Tongue (tissue), 2 donors: ENCODE measurements around the gene SWT1. TPM values are rescaled to one million over a fixed set of nuclear protein-coding genes. Genes with fewer than 3 reads are reported as not detected.
A peak's percentile ranks its signal among the peaks of the same experiment; 100 is the strongest.
"Not testable (repeated sequence)": the region's sequence is repeated elsewhere in the genome, so short reads cannot be mapped to it uniquely, and the experiment has no call there.

Experiments used
- DNase-seq: peaks from one replicate; pipeline ENCODE4 v3.0.0-alpha.2; 2015
- total RNA-seq: library from RNA; depleted of rRNA; stranded (reverse); fragments of >200 nt; gene quantifications from one replicate; pipeline ENCODE4 v1.2.3, GENCODE V29; 2014

SWT1 gene
- total RNA-seq, 1 donor from 2014 or later, result 14.2 TPM

- DNase-seq, result no peak
Observed at GRCh38 chr1:185166106-185166505, 9.1 kb downstream of the SWT1 start.

DNA sequence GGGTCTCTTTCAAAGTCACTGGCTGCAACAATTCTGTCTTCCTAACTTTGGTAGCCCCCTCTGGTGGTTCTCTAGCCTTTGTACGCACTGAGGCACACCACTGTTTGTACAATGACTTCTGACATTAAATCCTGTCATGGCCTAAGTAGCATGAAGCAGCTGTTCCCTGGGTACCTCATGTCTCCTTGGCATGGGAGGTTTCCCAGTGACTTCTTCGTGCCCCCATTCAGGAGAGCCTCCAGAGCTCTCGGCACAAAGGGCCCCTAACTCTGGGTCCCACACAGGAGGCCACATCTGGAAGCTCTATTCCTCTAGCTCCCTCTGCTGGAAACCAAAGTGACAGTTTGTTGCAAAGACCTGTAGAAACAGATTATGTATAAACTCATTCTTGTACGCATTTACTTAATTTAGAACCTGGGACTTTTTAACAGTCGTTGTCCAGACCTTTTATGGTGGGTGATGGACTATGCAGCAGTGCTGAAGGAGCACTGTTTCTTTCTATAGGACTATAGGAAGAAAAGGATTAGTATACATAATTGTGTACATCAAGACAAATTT, 13.4 kb downstream of the SWT1 start:
- peak; percentile 78 for DNase-seq

DNA sequence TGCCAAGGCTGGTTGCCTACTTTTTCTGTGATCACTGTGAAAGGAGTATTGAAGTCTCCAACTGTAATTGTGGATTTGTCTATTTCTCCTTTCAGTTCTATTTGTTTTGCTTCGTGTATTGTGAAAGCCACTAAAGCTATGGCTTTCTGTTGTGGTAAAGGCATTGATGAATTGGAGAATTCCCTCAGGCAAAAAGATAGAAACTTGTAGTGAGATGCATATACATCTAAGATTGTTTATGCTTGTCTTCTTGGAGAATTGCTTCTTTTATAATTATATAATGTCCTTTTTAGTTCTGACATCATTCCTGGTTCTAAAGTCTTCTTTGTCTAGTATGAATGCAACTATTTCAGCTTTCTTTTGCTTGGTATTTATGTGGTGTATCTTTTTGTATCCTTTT, 36.8 kb downstream of the SWT1 start:
- DNase-seq, result no peak

DNA sequence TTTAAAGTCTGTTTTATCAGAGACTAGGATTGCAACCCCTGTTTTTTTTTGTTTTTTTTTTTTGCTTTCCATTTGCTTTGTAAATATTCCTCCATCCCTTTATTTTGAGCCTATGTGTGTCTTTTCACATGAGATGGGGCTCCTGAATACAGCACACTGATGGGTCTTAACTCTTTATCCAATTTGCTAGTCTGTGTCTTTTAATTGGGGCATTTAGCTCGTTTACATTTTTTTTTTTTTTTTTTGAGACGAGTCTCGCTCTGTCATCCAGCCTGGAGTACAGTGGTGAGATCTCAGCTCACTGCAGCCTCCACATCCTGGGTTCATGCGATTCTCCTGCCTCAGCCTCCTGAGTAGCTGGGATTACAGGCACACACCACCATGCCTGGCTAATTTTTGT, 41.7 kb downstream of the SWT1 start:
- not testable (repeated sequence) for DNase-seq

- no peak for DNase-seq
Observed at GRCh38 chr1:185200889-185201288, 43.9 kb downstream of the SWT1 start.

DNA sequence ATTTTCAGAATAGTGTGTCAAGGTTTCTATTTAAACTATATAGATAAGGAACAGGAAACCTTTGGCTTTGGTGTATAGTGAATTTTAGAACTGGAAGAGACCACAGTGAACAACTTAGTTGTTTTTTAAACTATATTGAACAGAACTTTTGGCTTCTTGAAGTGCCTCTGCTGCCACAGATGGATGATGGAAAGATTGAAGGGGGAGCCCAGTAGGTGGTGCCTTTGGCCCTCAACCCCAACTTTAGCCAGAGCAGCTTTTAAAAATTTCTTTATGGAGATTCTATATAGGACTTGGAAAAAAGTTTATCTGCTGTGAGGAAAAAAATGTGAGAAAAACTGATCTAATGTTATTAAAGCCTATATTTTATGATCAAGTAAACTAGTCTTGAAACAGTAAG, 50.2 kb downstream of the SWT1 start:
- no peak for DNase-seq

- no peak for DNase-seq
Observed at GRCh38 chr1:185207980-185208602, 51.1 kb downstream of the SWT1 start.

- DNase-seq, result no peak
Observed at GRCh38 chr1:185208626-185209180, 51.7 kb downstream of the SWT1 start.

GRCh38 chr1:185209357-185209756, 52.4 kb downstream of the SWT1 start:
- DNase-seq, result not testable (repeated sequence)

DNA sequence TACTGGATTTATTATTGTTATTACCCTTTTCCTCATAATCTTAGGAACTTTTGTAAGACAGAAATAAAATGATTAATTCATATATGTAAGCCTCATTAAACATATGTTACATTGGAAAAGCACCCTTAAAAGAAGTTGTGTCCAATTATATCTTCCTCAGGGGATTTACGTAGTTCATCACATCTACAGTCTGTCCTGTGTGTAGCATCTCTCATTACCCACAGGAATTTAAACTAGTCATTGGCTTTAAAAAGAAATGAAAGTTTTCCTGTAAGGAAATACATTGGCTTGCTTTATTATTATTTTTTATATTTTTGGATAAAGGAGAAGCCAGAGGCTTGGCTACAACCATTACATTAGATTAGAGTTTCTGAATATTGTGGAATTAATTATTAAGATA, 56.1 kb downstream of the SWT1 start:
- DNase-seq, result no peak

DNA sequence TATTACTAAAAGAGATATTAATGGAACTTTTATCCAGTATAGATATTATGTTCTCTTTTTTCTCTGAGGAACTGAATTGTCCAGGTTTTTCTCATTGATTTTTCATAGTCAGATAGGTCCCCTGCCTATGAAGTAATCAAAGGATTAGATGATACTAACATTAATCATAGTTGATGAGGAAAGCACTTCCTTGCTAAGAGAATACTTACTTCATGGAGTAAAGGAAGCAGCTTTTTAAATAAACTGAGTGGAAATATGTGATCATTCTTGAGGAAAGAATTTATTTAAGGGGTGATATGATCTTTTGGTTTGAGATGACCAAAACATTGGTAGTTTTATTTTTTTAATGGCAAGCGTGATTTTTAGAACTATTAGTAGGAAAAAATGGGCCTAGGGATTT, 58.9 kb downstream of the SWT1 start:
- no peak for DNase-seq

GRCh38 chr1:185224132-185224531, 67.2 kb downstream of the SWT1 start:
- DNase-seq, result no peak

DNA sequence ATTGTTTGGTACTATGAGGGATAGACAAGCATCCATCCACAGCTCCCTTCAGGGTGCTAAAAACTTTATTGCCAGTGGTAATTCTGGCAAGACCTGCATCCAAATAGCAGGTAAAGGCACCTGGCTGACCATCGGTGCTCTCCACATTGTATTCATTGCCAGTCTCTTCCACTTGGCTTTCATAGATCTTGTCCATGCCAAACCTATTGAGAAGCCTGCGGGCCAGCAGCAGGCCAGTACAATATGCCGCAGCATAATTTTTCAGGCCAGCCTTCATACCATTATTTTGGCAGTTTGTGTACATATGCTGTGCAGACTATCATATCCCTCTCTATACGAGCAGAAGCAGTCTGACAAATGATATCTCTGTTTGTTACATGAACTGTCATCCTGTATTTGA, 70.2 kb downstream of the SWT1 start:
- no peak for DNase-seq

GRCh38 chr1:185228979-185229378, 72.0 kb downstream of the SWT1 start:
- DNase-seq, result no peak

DNA sequence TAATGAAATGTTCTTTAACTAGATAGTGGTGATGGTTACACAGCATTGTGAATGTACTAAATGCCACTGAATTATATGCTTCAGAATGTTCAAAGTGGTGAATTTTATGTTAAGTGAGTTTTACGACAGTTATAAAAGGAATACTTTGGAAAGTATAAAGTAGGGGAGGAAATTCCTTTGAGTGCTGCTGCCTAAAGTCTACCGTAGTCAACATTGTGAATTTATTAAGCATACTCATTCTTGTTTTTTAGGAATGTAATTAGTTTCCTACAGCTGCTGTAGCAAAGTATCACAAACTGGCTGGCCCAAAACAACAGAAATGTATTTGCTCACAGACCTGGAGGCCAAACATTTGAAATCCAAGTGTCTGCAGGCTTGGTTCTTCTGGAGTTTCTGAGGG, 73.0 kb downstream of the SWT1 start:
- DNase-seq, result no peak

DNA sequence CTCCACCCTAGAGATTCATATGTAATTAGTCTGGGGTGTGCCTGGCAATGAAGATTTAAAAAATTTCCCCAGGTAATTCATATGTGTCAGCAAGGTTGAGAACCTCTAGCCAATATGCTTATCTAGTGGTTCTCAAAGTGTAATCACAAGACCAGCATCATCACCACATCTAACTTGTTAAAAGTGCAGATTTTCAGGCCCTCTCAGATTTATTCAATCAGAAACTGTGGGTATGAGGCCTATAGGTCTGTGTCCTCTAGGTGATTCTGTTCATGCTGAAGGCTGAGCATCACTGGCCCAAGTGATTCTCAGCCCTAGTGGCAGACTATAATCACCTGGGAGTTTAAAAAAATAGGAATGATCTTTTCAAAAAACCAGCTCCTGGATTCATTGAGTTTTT, 75.9 kb downstream of the SWT1 start:
- no peak for DNase-seq

GRCh38 chr1:185234183-185234582, 77.2 kb downstream of the SWT1 start:
- not testable (repeated sequence) for DNase-seq

GRCh38 chr1:185237176-185237575, 80.2 kb downstream of the SWT1 start:
- not testable (repeated sequence) for DNase-seq

DNA sequence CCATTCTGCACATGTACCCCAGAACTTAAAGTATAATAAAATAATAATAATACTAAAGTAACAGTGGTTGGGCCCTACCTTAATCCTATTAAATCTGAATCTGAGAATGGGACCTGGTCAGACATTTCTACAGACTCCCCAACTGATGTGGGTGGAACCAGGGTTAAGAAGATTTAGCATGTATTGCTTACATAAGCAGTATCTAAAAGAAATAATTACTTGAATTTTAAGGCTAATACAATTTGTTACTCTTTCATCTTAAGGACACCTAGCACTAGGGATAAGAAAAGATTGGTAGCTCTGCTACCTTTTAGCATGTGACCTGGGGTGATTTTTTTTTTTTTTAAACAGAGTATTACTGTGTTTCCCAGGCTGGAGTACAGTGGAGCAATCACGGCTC, 80.7 kb downstream of the SWT1 start:
- DNase-seq, result no peak

- DNase-seq, result no peak
Observed at GRCh38 chr1:185238447-185238846, 81.5 kb downstream of the SWT1 start.

- no peak for DNase-seq
Observed at GRCh38 chr1:185239861-185240260, 82.9 kb downstream of the SWT1 start.

DNA sequence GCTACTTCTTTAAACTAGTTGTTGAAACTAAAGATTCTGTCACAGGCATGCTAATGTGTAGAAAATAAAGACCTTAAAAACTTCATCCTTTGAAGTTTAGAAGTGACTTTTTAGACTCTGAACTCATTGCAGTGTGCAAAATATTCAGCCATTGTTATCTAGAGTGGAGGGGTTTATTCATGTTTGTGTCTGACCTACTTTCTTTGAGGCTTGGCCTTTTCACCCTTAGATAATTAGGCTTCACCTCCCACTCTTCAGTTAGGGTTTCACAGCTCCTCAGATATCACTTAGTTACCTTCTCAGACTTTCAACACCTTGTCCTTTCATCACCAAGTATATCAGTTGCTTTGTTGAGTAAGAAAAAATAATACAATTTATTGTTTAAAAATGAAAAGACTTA, 84.2 kb downstream of the SWT1 start:
- DNase-seq, result no peak

GRCh38 chr1:185244015-185244747, 87.2 kb downstream of the SWT1 start:
- no peak for DNase-seq

GRCh38 chr1:185245466-185245865, 88.5 kb downstream of the SWT1 start:
- DNase-seq, result no peak
